Chondrocyte (in vitro differentiated cells): Measurements from ENCODE around the gene ALG1. TPM values are rescaled to one million over a fixed set of nuclear protein-coding genes. Genes with fewer than 3 reads are reported as not detected.
"Not testable (repeated sequence)": the region's sequence is repeated elsewhere in the genome, so short reads cannot be mapped to it uniquely, and the experiment has no call there.

Source experiments
- DNase-seq: peaks from one replicate; pipeline ENCODE4 v3.0.0; 2021; ENCODE audit warnings: mixed read lengths, low spot score
- H3K27ac Mint-ChIP-seq: one replicate; pipeline ENCODE4 v1.8.0; 2021; ENCODE audit warnings: mild to moderate bottlenecking, moderate library complexity, mixed read lengths; ENCODE audit not compliant: unreplicated experiment
- H3K27me3 Mint-ChIP-seq: 2 replicates; pipeline ENCODE4 v1.8.0; 2021; ENCODE audit warnings: low read depth, mixed read lengths
- H3K36me3 Mint-ChIP-seq: 2 replicates; pipeline ENCODE4 v1.8.0; 2021; ENCODE audit warnings: low read depth, mixed read lengths
- H3K4me1 Mint-ChIP-seq: 2 replicates; pipeline ENCODE4 v1.8.0; 2021; ENCODE audit warnings: low read depth, mild to moderate bottlenecking, mixed read lengths
- H3K4me3 Mint-ChIP-seq: one replicate; pipeline ENCODE4 v1.8.0; 2021; ENCODE audit warnings: mild to moderate bottlenecking, moderate library complexity, mixed read lengths; ENCODE audit not compliant: unreplicated experiment
- H3K9me3 Mint-ChIP-seq: 2 replicates; pipeline ENCODE4 v1.8.0; 2021; ENCODE audit warnings: low read depth, mixed read lengths
- CTCF ChIP-seq: fragments of 200-600 bp; sonication (generic); IDR thresholded peaks from 2 replicates; pipeline ENCODE4 v1.5.0; 2021; ENCODE audit warnings: antibody characterized with exemption, mild to moderate bottlenecking, moderate library complexity
- total RNA-seq: library from RNA; stranded (reverse); gene quantifications from 3 replicates; pipeline ENCODE4 v1.2.1, GENCODE V29; 2021

Gene ALG1
- total RNA-seq, 1 donor from 2014 or later: 32.2 TPM

GRCh38 chr16:5070431-5071186 is 1.0 kb upstream of the ALG1 start:
- H3K27ac Mint-ChIP-seq: no peak overlapping the region
- TF ChIP-seq CTCF: no peak
- H3K4me3 Mint-ChIP-seq: no peak overlapping the region
- DNase-seq: peak; percentile 32
- H3K27me3 Mint-ChIP-seq: peaks cover 11% of the 10 kb centered on the region
- peaks cover 22% of the 10 kb centered on the region for H3K4me1 Mint-ChIP-seq
- peaks cover 4% of the 10 kb centered on the region for H3K36me3 Mint-ChIP-seq
- no peaks in the 10 kb centered on the region for H3K9me3 Mint-ChIP-seq

GRCh38 chr16:5071341-5071680 is 332 bp upstream of the ALG1 start:
- Mint-ChIP-seq H3K4me1 (peaks cover 22% of the 10 kb centered on the region), H3K36me3 (peaks cover 6% of the 10 kb centered on the region), H3K9me3 (no peaks in the 10 kb centered on the region), H3K27me3 (peaks cover 11% of the 10 kb centered on the region), H3K27ac (peak overlapping the region; percentile 95), H3K4me3 (peak overlapping the region; percentile 97)
- DNase-seq: no peak
- TF ChIP-seq CTCF: no peak

- Mint-ChIP-seq H3K27ac (peak overlapping the region; percentile 95), H3K27me3 (peaks cover 5% of the 10 kb centered on the region), H3K4me3 (peak overlapping the region; percentile 97), H3K9me3 (no peaks in the 10 kb centered on the region), H3K4me1 (peaks cover 22% of the 10 kb centered on the region), H3K36me3 (peaks cover 6% of the 10 kb centered on the region)
- peak; percentile 50 for DNase-seq
- TF ChIP-seq CTCF: no peak
Measured at GRCh38 chr16:5072334-5073278, 963 bp downstream of the ALG1 start.

GRCh38 chr16:5073279-5073629 is 1.6 kb downstream of the ALG1 start:
- Mint-ChIP-seq H3K27ac (no peak overlapping the region), H3K27me3 (no peaks in the 10 kb centered on the region), H3K4me3 (peak overlapping the region; percentile 97), H3K36me3 (peaks cover 8% of the 10 kb centered on the region), H3K9me3 (no peaks in the 10 kb centered on the region), H3K4me1 (peaks cover 22% of the 10 kb centered on the region)
- TF ChIP-seq CTCF: no peak
- no peak for DNase-seq

GRCh38 chr16:5073771-5074170 is 2.1 kb downstream of the ALG1 start:
- not testable (repeated sequence) for H3K36me3 Mint-ChIP-seq, H3K4me3 Mint-ChIP-seq, H3K9me3 Mint-ChIP-seq, H3K27me3 Mint-ChIP-seq, H3K27ac Mint-ChIP-seq
- H3K4me1 Mint-ChIP-seq: peaks cover 22% of the 10 kb centered on the region
- DNase-seq: peak; percentile 27
